ENCODE results near the gene CALY.

- TF ChIP-seq USF1 (IDR thresholded peaks at IDR 0.05; ENCODE audit: borderline replicate concordance, low read depth) (no peak), CTCF (IDR thresholded peaks at IDR 0.05) (no peak), SMC3 (IDR thresholded peaks at IDR 0.05; ENCODE audit: low read depth, low read length) (no peak), FOXJ3 (CRISPR knock-in tag; IDR thresholded peaks at IDR 0.05) (no peak), REST (IDR thresholded peaks at IDR 0.05; ENCODE audit: low read depth, low read length) (no peak), POLR2AphosphoS5 (IDR thresholded peaks at IDR 0.05; ENCODE audit: low read depth, low read length) (peak; percentile 64), MEF2A (IDR thresholded peaks at IDR 0.05; ENCODE audit: borderline replicate concordance, low read depth) (no peak), NRF1 (IDR thresholded peaks at IDR 0.05; ENCODE audit: low read depth, low read length) (peak; percentile 45; the same call in 1 of the 2 replicates), RCOR1 (IDR thresholded peaks at IDR 0.05; ENCODE audit: low read length) (no peak), CHD2 (IDR thresholded peaks at IDR 0.05; ENCODE audit: low read length, partially characterized antibody) (no peak)
Measured at GRCh38 chr10:133308421-133309099, 28.1 kb downstream of the CALY start, which contains the start of the genes TUBGCP2 and ZNF511.

Data from SK-N-SH (cell line).